GM18519 (cell line): Measurements from ENCODE around the gene ADGRD1.

ENCODE experiments used
- ATAC-seq: cut with Tn5 transposase; IDR thresholded peaks from one replicate; pipeline ENCODE4 v1.9.1; 2021; ENCODE audit warnings: mild to moderate bottlenecking, moderate library complexity; ENCODE audit not compliant: unreplicated experiment, low FRiP score

ADGRD1 gene

GRCh38 chr12:131139363-131140068, 185.8 kb downstream of the ADGRD1 start:
- ATAC-seq, result no peak

GRCh38 chr12:131140069-131140435, 186.3 kb downstream of the ADGRD1 start:
- ATAC-seq, result no peak

- no peak for ATAC-seq
Measured at GRCh38 chr12:131140697-131141096, 187.0 kb downstream of the ADGRD1 start.

GRCh38 chr12:131141514-131141913, 187.8 kb downstream of the ADGRD1 start:
- ATAC-seq, result no peak

GRCh38 chr12:131142891-131143657, 189.4 kb downstream of the ADGRD1 start:
- ATAC-seq, result no peak

GRCh38 chr12:131146173-131146675, 192.5 kb downstream of the ADGRD1 start:
- ATAC-seq, result no peak

- ATAC-seq, result no peak
Measured at GRCh38 chr12:131147293-131147692, 193.6 kb downstream of the ADGRD1 start.

- ATAC-seq, result no peak
Measured at GRCh38 chr12:131147894-131148293, 194.2 kb downstream of the ADGRD1 start.

- ATAC-seq, result no peak
Measured at GRCh38 chr12:131151558-131152345, 198.0 kb downstream of the ADGRD1 start.

GRCh38 chr12:131152587-131152986, 198.9 kb downstream of the ADGRD1 start:
- ATAC-seq, result no peak

- no peak for ATAC-seq
Measured at GRCh38 chr12:131153016-131153415, 199.3 kb downstream of the ADGRD1 start.

GRCh38 chr12:131153956-131154355, 200.2 kb downstream of the ADGRD1 start:
- no peak for ATAC-seq

- no peak for ATAC-seq
Measured at GRCh38 chr12:131155131-131155530, 201.4 kb downstream of the ADGRD1 start.

GRCh38 chr12:131157743-131158142, 204.0 kb downstream of the ADGRD1 start:
- ATAC-seq, result no peak

- ATAC-seq, result no peak
Measured at GRCh38 chr12:131159660-131160059, 206.0 kb downstream of the ADGRD1 start.

- no peak for ATAC-seq
Measured at GRCh38 chr12:131162113-131162512, 208.4 kb downstream of the ADGRD1 start.

- no peak for ATAC-seq
Measured at GRCh38 chr12:131163189-131163738, 209.6 kb downstream of the ADGRD1 start.

GRCh38 chr12:131164096-131164872, 210.6 kb downstream of the ADGRD1 start:
- no peak for ATAC-seq

- ATAC-seq, result no peak
Measured at GRCh38 chr12:131166717-131167116, 213.0 kb downstream of the ADGRD1 start.

- no peak for ATAC-seq
Measured at GRCh38 chr12:131167334-131167733, 213.6 kb downstream of the ADGRD1 start.
